HepG2 (cell line): Measurements from ENCODE around the gene PRKAG3. TPM values are rescaled to one million over a fixed set of nuclear protein-coding genes. Genes with fewer than 3 reads are reported as not detected.

Experiments
- ARID5B ChIP-seq: IDR thresholded peaks from 2 replicates; pipeline ENCODE4 v1.4.0; 2020; ENCODE audit warnings: mild to moderate bottlenecking, missing genetic modification reagents
- CBX5 ChIP-seq: sonication (generic); formaldehyde crosslinking; IDR thresholded peaks from 2 replicates; pipeline ENCODE4 v1.4.0; 2020; ENCODE audit warnings: missing genetic modification reagents, borderline replicate concordance
- DMTF1 ChIP-seq: sonication (generic); formaldehyde crosslinking; IDR thresholded peaks from 2 replicates; pipeline ENCODE4 v1.4.0; 2020; ENCODE audit warnings: mild to moderate bottlenecking, missing genetic modification reagents
- ELF3 ChIP-seq: IDR thresholded peaks from 2 replicates; pipeline ENCODE4 v1.6.1; 2016; ENCODE audit warnings: missing genetic modification reagents, missing compliant biosample characterization
- FOXC1 ChIP-seq: sonication (generic); formaldehyde crosslinking; IDR thresholded peaks from 2 replicates; pipeline ENCODE4 v1.8.0; 2022; ENCODE audit warnings: mild to moderate bottlenecking, missing genetic modification reagents, borderline replicate concordance
- HNF4A ChIP-seq: sonication (generic); formaldehyde crosslinking; IDR thresholded peaks from 2 replicates; pipeline ENCODE4 v1.4.0; 2020; ENCODE audit warnings: missing genetic modification reagents
- NCOR1 ChIP-seq: fragments of 200-600 bp; sonication (generic); IDR thresholded peaks from 2 replicates; pipeline ENCODE4 v1.7.0; 2017; ENCODE audit warnings: antibody characterized with exemption, low read length, borderline replicate concordance
- PATZ1 ChIP-seq: sonication (generic); formaldehyde crosslinking; IDR thresholded peaks from 2 replicates; pipeline ENCODE4 v1.4.0; 2020; ENCODE audit warnings: missing genetic modification reagents
- TCF7L2 ChIP-seq: IDR thresholded peaks from 2 replicates; pipeline ENCODE4 v1.6.1; 2011; ENCODE audit warnings: mild to moderate bottlenecking, low read depth, low read length, moderate library complexity
- TOPORS ChIP-seq: sonication (generic); formaldehyde crosslinking; IDR thresholded peaks from 2 replicates; pipeline ENCODE4 v1.8.0; 2023; ENCODE audit warnings: mild to moderate bottlenecking, missing genetic modification reagents
- ZEB1 ChIP-seq: IDR thresholded peaks from 2 replicates; pipeline ENCODE4 v1.6.1; 2012; ENCODE audit warnings: mild to moderate bottlenecking, low read depth, inconsistent platforms; ENCODE audit not compliant: insufficient replicate concordance
- ZNF142 ChIP-seq: sonication (generic); formaldehyde crosslinking; IDR thresholded peaks from 2 replicates; pipeline ENCODE4 v1.4.0; 2020; ENCODE audit warnings: missing genetic modification reagents
- ZNF263 ChIP-seq: sonication (generic); formaldehyde crosslinking; IDR thresholded peaks from 2 replicates; pipeline ENCODE4 v1.4.0; 2020; ENCODE audit warnings: missing genetic modification reagents
- ZNF7 ChIP-seq: IDR thresholded peaks from 2 replicates; pipeline ENCODE4 v1.6.1; 2016; ENCODE audit warnings: missing biosample characterization, missing genetic modification reagents
- ZSCAN20 ChIP-seq: sonication (generic); formaldehyde crosslinking; IDR thresholded peaks from 2 replicates; pipeline ENCODE4 v1.4.0; 2020; ENCODE audit warnings: missing genetic modification reagents, mild to moderate bottlenecking, borderline replicate concordance
- polyA plus RNA-seq, 8 experiments: library from polyadenylated mRNA; depleted of rRNA in 3 of 8; stranded (reverse) in 7 of 8; unstranded in 1 of 8; fragments of >200 nt; fragmentation: Illumina TruSeq in 4 of 8; extraction: Trizol in 4 of 8; gene quantifications; 2 replicates each; pipeline versions ENCODE4 v1.2.1 to v1.2.3, GENCODE V29; 2011 to 2016; ENCODE audit warnings: low read depth in 4 of 8, missing spikeins in 1 of 8, mixed read lengths in 1 of 8; ENCODE audit not compliant: insufficient read depth in 1 of 8
- total RNA-seq, 5 experiments: library from RNA; depleted of rRNA; stranded (reverse); fragments of >200 nt; fragmentation: Illumina TruSeq; extraction: Trizol; gene quantifications; 2 replicates each; pipeline ENCODE4 v1.2.3, GENCODE V29; 2016; ENCODE audit warnings: low read depth in 1 of 5

The PRKAG3 gene
- total and polyA plus RNA-seq, 2 of the 13 experiments (the other 11 are each of a cell fraction or from before 2014, with no cell fraction given): not detected

- TF ChIP-seq PATZ1 (CRISPR knock-in tag): 0 out of 2 replicates have a peak, but pooled peaks have one; percentile 7
- 0 out of 2 replicates have a peak, but pooled peaks have one; percentile 10 for TF ChIP-seq ZNF142 (CRISPR knock-in tag)
- 0 out of 2 replicates have a peak, but pooled peaks have one; percentile 28 for TF ChIP-seq ELF3 (CRISPR knock-in tag)
- TF ChIP-seq FOXC1 (CRISPR knock-in tag): no peak
- no peak for TF ChIP-seq TCF7L2
- TF ChIP-seq CBX5: no peak
- TF ChIP-seq DMTF1 (CRISPR knock-in tag): no peak
- peak; percentile 6; the same call in 1 of the 2 replicates for TF ChIP-seq ARID5B
- TF ChIP-seq ZEB1: peak; percentile 2
- TF ChIP-seq NCOR1: peak; percentile 73; the same call in 1 of the 2 replicates
- TF ChIP-seq TOPORS: no peak
- TF ChIP-seq ZNF7 (CRISPR knock-in tag): 0 out of 2 replicates have a peak, but pooled peaks have one; percentile 15
- TF ChIP-seq ZSCAN20: no peak
- peak; percentile 80 for TF ChIP-seq HNF4A
- TF ChIP-seq ZNF263 (CRISPR knock-in tag): no peak
Observed at GRCh38 chr2:218782528-218782844, 49.1 kb downstream of the PRKAG3 start (continued).
